Stimulated activated memory B cell treated with anti-CD40 and anti-IgM and Interleukin-4, amounts not matched to agents 10 μg/mL and 1 μg/mL and 100 μg/mL, for 72 hours (primary cell): ENCODE results near the gene HDLBP.

ENCODE experiments used
- ATAC-seq: fragments of 150-1000 bp; cut with Tn5 transposase; 2 replicates; pipeline ENCODE4 v1.10.0; 2021
- H3K27ac Mint-ChIP-seq: one replicate; pipeline ENCODE4 v1.8.0; 2022; ENCODE audit warnings: mild to moderate bottlenecking, mixed read lengths
- H3K27me3 Mint-ChIP-seq: one replicate; pipeline ENCODE4 v1.8.0; 2022; ENCODE audit warnings: mixed read lengths
- H3K36me3 Mint-ChIP-seq: one replicate; pipeline ENCODE4 v1.8.0; 2022; ENCODE audit warnings: mixed read lengths
- H3K4me1 Mint-ChIP-seq: one replicate; pipeline ENCODE4 v1.8.0; 2022; ENCODE audit warnings: mixed read lengths
- H3K4me3 Mint-ChIP-seq: one replicate; pipeline ENCODE4 v1.8.0; 2022; ENCODE audit warnings: mild to moderate bottlenecking, moderate library complexity, mixed read lengths
- H3K9me3 Mint-ChIP-seq: one replicate; pipeline ENCODE4 v1.8.0; 2022; ENCODE audit warnings: mixed read lengths

Gene HDLBP

GRCh38 chr2:241227594-241227993 is 87.9 kb downstream of the HDLBP start:
- ATAC-seq, result no peak
- Mint-ChIP-seq H3K4me1 (peaks cover 16% of the 10 kb centered on the region), H3K9me3 (no peaks in the 10 kb centered on the region), H3K4me3 (no peak overlapping the region), H3K36me3 (peaks cover 64% of the 10 kb centered on the region), H3K27me3 (no peaks in the 10 kb centered on the region), H3K27ac (no peak overlapping the region)

DNA sequence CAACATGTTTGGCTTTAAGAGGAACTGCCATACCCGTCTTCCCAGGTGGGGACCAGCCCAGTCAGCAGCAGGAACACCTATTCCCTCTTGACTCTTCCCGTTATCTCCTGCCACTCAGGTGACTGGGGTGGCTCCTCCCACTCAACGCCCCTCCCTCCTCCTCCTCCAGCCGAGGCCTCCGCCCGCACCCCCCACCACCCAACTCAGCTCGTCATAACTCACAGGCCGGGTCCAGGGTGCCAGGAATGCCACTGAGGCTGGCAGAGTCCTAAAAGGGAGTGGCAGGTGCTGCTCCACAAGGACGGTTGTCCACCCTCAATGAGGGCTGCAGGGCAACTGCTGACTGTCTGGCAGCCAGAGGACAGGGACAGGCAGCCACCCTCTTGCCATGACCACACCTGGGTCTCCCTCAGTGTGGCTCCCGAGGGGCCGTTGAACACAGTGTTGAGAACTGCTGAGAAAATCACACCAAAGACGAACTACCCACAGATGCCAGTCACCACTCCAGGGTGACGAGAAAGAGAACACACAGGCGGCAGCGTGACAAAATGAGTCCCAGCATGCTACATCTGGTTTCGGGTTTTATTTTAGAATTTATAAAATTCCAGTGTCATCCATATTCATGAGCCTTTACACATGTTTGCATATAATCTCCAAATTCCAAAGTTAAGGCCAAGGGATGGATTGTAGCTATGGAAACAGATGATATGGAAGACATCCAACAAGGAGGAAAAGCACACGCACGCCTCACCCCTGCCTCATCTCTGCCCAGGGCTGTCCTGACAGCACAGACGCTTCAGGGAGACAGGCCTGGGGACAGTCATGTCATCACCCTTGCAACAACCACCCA is 88.5 kb downstream of the HDLBP start:
- peaks cover 16% of the 10 kb centered on the region for H3K4me1 Mint-ChIP-seq
- peaks cover 58% of the 10 kb centered on the region for H3K36me3 Mint-ChIP-seq
- no peak overlapping the region for H3K4me3 Mint-ChIP-seq
- no peaks in the 10 kb centered on the region for H3K9me3 Mint-ChIP-seq
- no peaks in the 10 kb centered on the region for H3K27me3 Mint-ChIP-seq
- no peak overlapping the region for H3K27ac Mint-ChIP-seq
- no peak for ATAC-seq

GRCh38 chr2:241225983-241226382 is 89.5 kb downstream of the HDLBP start:
- Mint-ChIP-seq H3K27ac (no peak overlapping the region), H3K4me3 (no peak overlapping the region), H3K36me3 (peaks cover 48% of the 10 kb centered on the region), H3K27me3 (no peaks in the 10 kb centered on the region), H3K4me1 (peaks cover 16% of the 10 kb centered on the region), H3K9me3 (no peaks in the 10 kb centered on the region)
- ATAC-seq, result no peak

GRCh38 chr2:241225545-241225944 is 89.9 kb downstream of the HDLBP start:
- Mint-ChIP-seq H3K4me3 (no peak overlapping the region), H3K9me3 (no peaks in the 10 kb centered on the region), H3K27me3 (no peaks in the 10 kb centered on the region), H3K4me1 (peaks cover 16% of the 10 kb centered on the region), H3K27ac (no peak overlapping the region), H3K36me3 (peaks cover 44% of the 10 kb centered on the region)
- no peak for ATAC-seq

- no peaks in the 10 kb centered on the region for H3K27me3 Mint-ChIP-seq
- peak overlapping the region; percentile 11 for H3K4me3 Mint-ChIP-seq
- ATAC-seq, result no peak
- peaks cover 16% of the 10 kb centered on the region for H3K4me1 Mint-ChIP-seq
- H3K36me3 Mint-ChIP-seq, result peaks cover 38% of the 10 kb centered on the region
- H3K27ac Mint-ChIP-seq, result no peak overlapping the region
- no peaks in the 10 kb centered on the region for H3K9me3 Mint-ChIP-seq
These were observed 90.5 kb downstream of the HDLBP start for GRCh38 chr2:241224851-241225438.

DNA sequence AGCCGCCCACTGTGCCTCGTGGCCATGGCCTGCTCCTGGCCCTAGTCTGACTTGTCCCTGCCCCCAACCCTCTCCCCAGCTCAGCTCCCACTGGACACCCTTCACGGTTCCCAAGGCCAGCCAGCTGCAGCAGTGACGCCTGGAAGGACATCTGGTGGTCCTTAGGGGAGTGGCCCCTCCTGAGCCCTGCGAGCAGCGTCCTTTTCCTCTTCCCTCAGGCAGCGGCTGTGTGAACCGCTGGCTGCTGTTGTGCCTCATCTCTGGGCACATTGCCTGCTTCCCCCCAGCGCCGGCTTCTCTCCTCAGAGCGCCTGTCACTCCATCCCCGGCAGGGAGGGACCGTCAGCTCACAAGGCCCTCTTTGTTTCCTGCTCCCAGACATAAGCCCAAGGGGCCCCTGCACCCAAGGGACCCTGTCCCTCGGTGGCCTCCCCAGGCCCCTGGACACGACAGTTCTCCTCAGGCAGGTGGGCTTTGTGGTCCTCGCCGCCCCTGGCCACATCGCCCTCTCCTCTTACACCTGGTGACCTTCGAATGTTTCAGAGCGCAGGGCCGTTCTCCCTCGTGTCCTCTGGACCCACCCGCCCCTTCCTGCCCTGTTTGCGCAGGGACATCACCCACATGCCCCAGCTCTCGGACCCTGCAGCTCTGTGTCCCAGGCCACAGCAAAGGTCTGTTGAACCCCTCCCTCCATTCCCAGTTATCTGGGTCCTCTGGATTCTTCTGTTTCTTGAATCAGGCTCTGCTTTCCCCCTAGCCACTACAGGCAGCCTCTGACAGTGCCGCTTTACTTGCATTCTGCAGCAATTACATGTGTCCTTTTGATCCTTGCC is 91.2 kb downstream of the HDLBP start:
- Mint-ChIP-seq H3K27ac (no peak overlapping the region), H3K9me3 (no peaks in the 10 kb centered on the region), H3K27me3 (no peaks in the 10 kb centered on the region), H3K4me3 (peak overlapping the region; percentile 11), H3K36me3 (peaks cover 32% of the 10 kb centered on the region), H3K4me1 (peaks cover 20% of the 10 kb centered on the region)
- ATAC-seq, result peak; percentile 44

GRCh38 chr2:241223211-241224017 is 92.1 kb downstream of the HDLBP start:
- Mint-ChIP-seq H3K4me3 (no peak overlapping the region), H3K36me3 (peaks cover 26% of the 10 kb centered on the region), H3K27me3 (no peaks in the 10 kb centered on the region), H3K27ac (no peak overlapping the region), H3K4me1 (peaks cover 28% of the 10 kb centered on the region), H3K9me3 (no peaks in the 10 kb centered on the region)
- ATAC-seq, result no peak

- Mint-ChIP-seq H3K27ac (no peak overlapping the region), H3K27me3 (no peaks in the 10 kb centered on the region), H3K36me3 (no peaks in the 10 kb centered on the region), H3K4me3 (no peak overlapping the region), H3K9me3 (no peaks in the 10 kb centered on the region), H3K4me1 (peaks cover 29% of the 10 kb centered on the region)
- ATAC-seq, result no peak
These were observed 95.6 kb downstream of the HDLBP start for GRCh38 chr2:241219856-241220356.

GRCh38 chr2:241219030-241219382 is 96.5 kb downstream of the HDLBP start:
- H3K36me3 Mint-ChIP-seq, result no peaks in the 10 kb centered on the region
- H3K27me3 Mint-ChIP-seq, result no peaks in the 10 kb centered on the region
- no peak for ATAC-seq
- H3K27ac Mint-ChIP-seq, result peak overlapping the region; percentile 78
- peaks cover 20% of the 10 kb centered on the region for H3K4me1 Mint-ChIP-seq
- H3K4me3 Mint-ChIP-seq, result peak overlapping the region; percentile 88
- no peaks in the 10 kb centered on the region for H3K9me3 Mint-ChIP-seq

- Mint-ChIP-seq H3K9me3 (no peaks in the 10 kb centered on the region), H3K4me1 (peaks cover 19% of the 10 kb centered on the region), H3K27ac (peak overlapping the region; percentile 78), H3K36me3 (no peaks in the 10 kb centered on the region), H3K4me3 (peak overlapping the region; percentile 88), H3K27me3 (no peaks in the 10 kb centered on the region)
- peak; percentile 44 for ATAC-seq
These were observed 97.1 kb downstream of the HDLBP start for GRCh38 chr2:241218131-241219029.

GRCh38 chr2:241217320-241218031 is 98.0 kb downstream of the HDLBP start:
- no peaks in the 10 kb centered on the region for H3K36me3 Mint-ChIP-seq
- no peaks in the 10 kb centered on the region for H3K9me3 Mint-ChIP-seq
- peak overlapping the region; percentile 78 for H3K27ac Mint-ChIP-seq
- H3K4me1 Mint-ChIP-seq, result peaks cover 15% of the 10 kb centered on the region
- no peaks in the 10 kb centered on the region for H3K27me3 Mint-ChIP-seq
- H3K4me3 Mint-ChIP-seq, result peak overlapping the region; percentile 66
- ATAC-seq, result peak; percentile 63

- H3K36me3 Mint-ChIP-seq, result no peaks in the 10 kb centered on the region
- no peak for ATAC-seq
- no peaks in the 10 kb centered on the region for H3K9me3 Mint-ChIP-seq
- H3K4me3 Mint-ChIP-seq, result peak overlapping the region; percentile 28
- no peaks in the 10 kb centered on the region for H3K27me3 Mint-ChIP-seq
- no peak overlapping the region for H3K27ac Mint-ChIP-seq
- H3K4me1 Mint-ChIP-seq, result peaks cover 19% of the 10 kb centered on the region
These were observed 99.2 kb downstream of the HDLBP start for GRCh38 chr2:241216211-241216761.

- Mint-ChIP-seq H3K9me3 (no peaks in the 10 kb centered on the region), H3K27ac (no peak overlapping the region), H3K36me3 (no peaks in the 10 kb centered on the region), H3K4me3 (no peak overlapping the region), H3K27me3 (no peaks in the 10 kb centered on the region), H3K4me1 (peaks cover 22% of the 10 kb centered on the region)
- no peak for ATAC-seq
These were observed 100.1 kb downstream of the HDLBP start for GRCh38 chr2:241215421-241215820.
